HepG2 (cell line): Measurements from ENCODE around the gene STX12. TPM values are rescaled to one million over a fixed set of nuclear protein-coding genes. Genes with fewer than 3 reads are reported as not detected.

Experiments
- ATAC-seq: fragments of 200-7000 bp; cut with Tn5 transposase; 3 replicates; pipeline ENCODE4 v1.9.1; 2020; ENCODE audit warnings: mild to moderate bottlenecking, moderate library complexity
- BruUV-seq: library from RNA; stranded (reverse); fragments of 400-500 nt; replicated peaks from 2 replicates; lab custom pipeline; 2021; lab: Mats Ljungman, UMichigan
- CTCF ChIA-PET: fragments of 300-600 bp; formaldehyde crosslinking; extraction: SDS; loops from one replicate; lab custom pipeline; 2021; ENCODE audit warnings: low total read pairs, inconsistent platforms, low intra/inter-chr PET ratio; lab: Yijun Ruan, JAX
- POLR2A ChIA-PET: fragments of 350-600 bp; sonication (Branson Sonifier 250); formaldehyde crosslinking; loops from one replicate; lab custom pipeline; 2020; ENCODE audit warnings: antibody characterized with exemption, inconsistent platforms; lab: Yijun Ruan, JAX
- DNase-seq: peaks from one replicate; pipeline ENCODE4 v3.0.0-alpha.2; 2015; ENCODE audit warnings: low spot score
- FAIRE-seq: peaks from 3 replicates; lab custom pipeline; 2011; peaks lifted over from hg19 to GRCh38; lab: Jason Lieb, UNC
- H2AFZ ChIP-seq: one replicate; pipeline ENCODE4 v1.6.1; 2011; ENCODE audit warnings: low read length, inconsistent platforms
- H3K27ac ChIP-seq: fragments of 300-600 bp; 3 replicates; pipeline ENCODE4 v1.8.0; 2011; ENCODE audit warnings: mixed run types, mild to moderate bottlenecking, mixed read lengths, low read length, inconsistent platforms; ENCODE audit not compliant: insufficient read depth; ENCODE audit errors: extremely low read length
- H3K27me3 ChIP-seq, 2 experiments: fragments of 200-600 bp in 1 of 2; 2 replicates in 1 of 2; 3 replicates in 1 of 2; pipeline versions ENCODE4 v1.6.0 to v1.8.0; 2011; ENCODE audit warnings: low read length in 2 of 2, mild to moderate bottlenecking in 2 of 2, moderate library complexity in 2 of 2, inconsistent platforms in 1 of 2; ENCODE audit not compliant: insufficient read depth in 2 of 2, control insufficient read depth in 1 of 2
- H3K36me3 ChIP-seq, 2 experiments: fragments of 200-600 bp in 1 of 2; replicated peaks in 1 of 2; 2 replicates in 1 of 2; 3 replicates in 1 of 2; pipeline versions ENCODE4 v1.5.1 to v1.8.0; 2011; ENCODE audit warnings: low read length in 2 of 2, inconsistent platforms in 1 of 2; ENCODE audit not compliant: insufficient read depth in 2 of 2, control insufficient read depth in 1 of 2
- H3K4me1 ChIP-seq: 2 replicates; pipeline ENCODE4 v1.5.1; 2012; ENCODE audit warnings: low read length, inconsistent platforms; ENCODE audit not compliant: insufficient read depth
- H3K4me2 ChIP-seq: 2 replicates; pipeline ENCODE4 v1.6.0; 2011; ENCODE audit warnings: low read depth, low read length, inconsistent platforms
- H3K4me3 ChIP-seq, 3 experiments: fragments of 200-600 bp in 1 of 3; sonication (generic), shearing (Covaris generic) in 1 of 3; replicated peaks in 1 of 3; 2 replicates each; pipeline ENCODE4 v1.5.1; 2011 to 2016; ENCODE audit warnings: low read length in 3 of 3, inconsistent platforms in 2 of 3, low read depth in 2 of 3, mild to moderate bottlenecking in 2 of 3, control low read depth in 1 of 3, mixed read lengths in 1 of 3; ENCODE audit not compliant: insufficient read depth in 1 of 3
- H3K79me2 ChIP-seq: one replicate; pipeline ENCODE4 v1.6.1; 2011; ENCODE audit warnings: low read length, inconsistent platforms; ENCODE audit not compliant: insufficient read depth
- H3K9ac ChIP-seq: 2 replicates; pipeline ENCODE4 v1.6.0; 2011; ENCODE audit warnings: mild to moderate bottlenecking, low read depth, low read length, inconsistent platforms; ENCODE audit not compliant: insufficient read depth
- H3K9me3 ChIP-seq: 2 replicates; pipeline ENCODE4 v1.5.1; 2012; ENCODE audit warnings: mild to moderate bottlenecking, low read length
- H4K20me1 ChIP-seq: 2 replicates; pipeline ENCODE4 v1.6.0; 2011; ENCODE audit warnings: inconsistent platforms, mild to moderate bottlenecking, low read length, moderate library complexity; ENCODE audit not compliant: insufficient read depth
- GABPA ChIP-seq, 2 experiments: IDR thresholded peaks; 2 replicates each; pipeline ENCODE4 v1.6.1; 2011 to 2016; ENCODE audit warnings: low read depth in 2 of 2, low read length in 1 of 2, missing biosample characterization in 1 of 2, missing genetic modification characterization in 1 of 2
- KDM5B ChIP-seq: sonication (generic); formaldehyde crosslinking; IDR thresholded peaks from 2 replicates; pipeline ENCODE4 v1.4.0; 2020; ENCODE audit warnings: missing genetic modification reagents, mild to moderate bottlenecking, borderline replicate concordance
- ZNF17 ChIP-seq: sonication (generic); formaldehyde crosslinking; IDR thresholded peaks from 2 replicates; pipeline ENCODE4 v1.5.0; 2020; ENCODE audit warnings: mild to moderate bottlenecking, missing genetic modification reagents
- ZNF30 ChIP-seq: sonication (generic); formaldehyde crosslinking; IDR thresholded peaks from 2 replicates; pipeline ENCODE4 v1.5.0; 2020; ENCODE audit warnings: mild to moderate bottlenecking, missing genetic modification reagents
- ZNF510 ChIP-seq: sonication (generic); formaldehyde crosslinking; IDR thresholded peaks from 2 replicates; pipeline ENCODE4 v1.4.0; 2020; ENCODE audit warnings: low read depth, mild to moderate bottlenecking, missing genetic modification reagents
- ZNF770 ChIP-seq: sonication (generic); formaldehyde crosslinking; IDR thresholded peaks from 2 replicates; pipeline ENCODE4 v1.5.0; 2020; ENCODE audit warnings: mild to moderate bottlenecking, missing genetic modification reagents
- WGBS: methylation state at CpG from one replicate; pipeline ENCODE4 v1.1.6; 2017; ENCODE audit warnings: low lambda C conversion rate; 5-methylcytosine and 5-hydroxymethylcytosine counted together
- in situ Hi-C: cut with HindIII; loops from 2 replicates; pipeline ENCODE4 v1.10.0; 2017; ENCODE audit warnings: low pct_unique_long_range_greater_than_20kb; ENCODE audit not compliant: extremely low pct_ligation_motif_present
- intact Hi-C: fragments of 100-400 bp; cut with micrococcal nuclease; formaldehyde crosslinking; loops from one replicate; pipeline ENCODE4 v1.10.0; 2022; ENCODE audit not compliant: unreplicated experiment
- polyA plus RNA-seq, 8 experiments: library from polyadenylated mRNA; depleted of rRNA in 3 of 8; stranded (reverse) in 7 of 8; unstranded in 1 of 8; fragments of >200 nt; fragmentation: Illumina TruSeq in 4 of 8; extraction: Trizol in 4 of 8; gene quantifications; 2 replicates each; pipeline versions ENCODE4 v1.2.1 to v1.2.3, GENCODE V29; 2011 to 2016; ENCODE audit warnings: low read depth in 4 of 8, missing spikeins in 1 of 8, mixed read lengths in 1 of 8; ENCODE audit not compliant: insufficient read depth in 1 of 8
- total RNA-seq, 5 experiments: library from RNA; depleted of rRNA; stranded (reverse); fragments of >200 nt; fragmentation: Illumina TruSeq; extraction: Trizol; gene quantifications; 2 replicates each; pipeline ENCODE4 v1.2.3, GENCODE V29; 2016; ENCODE audit warnings: low read depth in 1 of 5
- TF ChIP-seq, protein P1 (sequence below): sonication (generic); formaldehyde crosslinking; conservative IDR thresholded peaks from 2 replicates; pipeline ENCODE4 v1.8.0; 2022; ENCODE audit warnings: missing genetic modification reagents
- TF ChIP-seq, protein P2 (sequence below), 2 experiments: sonication (generic) in 1 of 2; formaldehyde crosslinking in 1 of 2; IDR thresholded peaks; 2 replicates each; pipeline versions ENCODE4 v1.6.1 to v1.9.0; 2014 to 2022; ENCODE audit warnings: antibody characterized with exemption in 1 of 2, borderline replicate concordance in 1 of 2, inconsistent platforms in 1 of 2, low read depth in 1 of 2, missing genetic modification reagents in 1 of 2

STX12 gene
- total and polyA plus RNA-seq, 2 of the 13 experiments (the other 11 are each of a cell fraction or from before 2014, with no cell fraction given): 9.0 to 19.7 TPM

- TF ChIP-seq GABPA (IDR thresholded peaks at IDR 0.05; ENCODE audit: low read depth, low read length) (no peak), GABPA (CRISPR knock-in tag; IDR thresholded peaks at IDR 0.05; ENCODE audit: low read depth) (no peak), ZNF30 (CRISPR knock-in tag) (no peak), ZNF510 (CRISPR knock-in tag) (no peak), ZNF17 (CRISPR knock-in tag) (no peak), ZNF770 (CRISPR knock-in tag) (no peak)
Observed at GRCh38 chr1:27755286-27755685, 17.7 kb upstream of the STX12 start (continued).

- H3K9ac ChIP-seq: no peak overlapping the region
- no peak overlapping the region for H2AFZ ChIP-seq
- H3K36me3 ChIP-seq: peaks cover 6 to 19% of the 10 kb centered on the region in 2 experiments; a peak in 4 of 5 replicates
- CTCF ChIA-PET: no interaction called here
- no peaks in the 10 kb centered on the region for H3K9me3 ChIP-seq
- H3K27ac ChIP-seq: no peak overlapping the region
- no peak overlapping the region for H3K4me3 ChIP-seq
- no peaks in the 10 kb centered on the region for H3K79me2 ChIP-seq
- intact Hi-C loops: no loop called here
- H3K4me1 ChIP-seq: no peaks in the 10 kb centered on the region
- in situ Hi-C loops: no loop called here
- no peak for FAIRE-seq
- ATAC-seq: no peak
- H3K27me3 ChIP-seq: no peaks in the 10 kb centered on the region
- no peak overlapping the region for H3K4me2 ChIP-seq
- no TSS peak for BruUV-seq
- no peaks in the 10 kb centered on the region for H4K20me1 ChIP-seq
- DNase-seq: no peak
- WGBS: 98% methylated on average over 4 of the region's 4 CpGs
- POLR2A ChIA-PET: no interaction called here
- TF ChIP-seq, protein P1, sequence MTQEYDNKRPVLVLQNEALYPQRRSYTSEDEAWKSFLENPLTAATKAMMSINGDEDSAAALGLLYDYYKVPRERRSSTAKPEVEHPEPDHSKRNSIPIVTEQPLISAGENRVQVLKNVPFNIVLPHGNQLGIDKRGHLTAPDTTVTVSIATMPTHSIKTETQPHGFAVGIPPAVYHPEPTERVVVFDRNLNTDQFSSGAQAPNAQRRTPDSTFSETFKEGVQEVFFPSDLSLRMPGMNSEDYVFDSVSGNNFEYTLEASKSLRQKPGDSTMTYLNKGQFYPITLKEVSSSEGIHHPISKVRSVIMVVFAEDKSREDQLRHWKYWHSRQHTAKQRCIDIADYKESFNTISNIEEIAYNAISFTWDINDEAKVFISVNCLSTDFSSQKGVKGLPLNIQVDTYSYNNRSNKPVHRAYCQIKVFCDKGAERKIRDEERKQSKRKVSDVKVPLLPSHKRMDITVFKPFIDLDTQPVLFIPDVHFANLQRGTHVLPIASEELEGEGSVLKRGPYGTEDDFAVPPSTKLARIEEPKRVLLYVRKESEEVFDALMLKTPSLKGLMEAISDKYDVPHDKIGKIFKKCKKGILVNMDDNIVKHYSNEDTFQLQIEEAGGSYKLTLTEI: no peak
- TF ChIP-seq KDM5B (CRISPR knock-in tag): no peak
- TF ChIP-seq, protein P2, sequence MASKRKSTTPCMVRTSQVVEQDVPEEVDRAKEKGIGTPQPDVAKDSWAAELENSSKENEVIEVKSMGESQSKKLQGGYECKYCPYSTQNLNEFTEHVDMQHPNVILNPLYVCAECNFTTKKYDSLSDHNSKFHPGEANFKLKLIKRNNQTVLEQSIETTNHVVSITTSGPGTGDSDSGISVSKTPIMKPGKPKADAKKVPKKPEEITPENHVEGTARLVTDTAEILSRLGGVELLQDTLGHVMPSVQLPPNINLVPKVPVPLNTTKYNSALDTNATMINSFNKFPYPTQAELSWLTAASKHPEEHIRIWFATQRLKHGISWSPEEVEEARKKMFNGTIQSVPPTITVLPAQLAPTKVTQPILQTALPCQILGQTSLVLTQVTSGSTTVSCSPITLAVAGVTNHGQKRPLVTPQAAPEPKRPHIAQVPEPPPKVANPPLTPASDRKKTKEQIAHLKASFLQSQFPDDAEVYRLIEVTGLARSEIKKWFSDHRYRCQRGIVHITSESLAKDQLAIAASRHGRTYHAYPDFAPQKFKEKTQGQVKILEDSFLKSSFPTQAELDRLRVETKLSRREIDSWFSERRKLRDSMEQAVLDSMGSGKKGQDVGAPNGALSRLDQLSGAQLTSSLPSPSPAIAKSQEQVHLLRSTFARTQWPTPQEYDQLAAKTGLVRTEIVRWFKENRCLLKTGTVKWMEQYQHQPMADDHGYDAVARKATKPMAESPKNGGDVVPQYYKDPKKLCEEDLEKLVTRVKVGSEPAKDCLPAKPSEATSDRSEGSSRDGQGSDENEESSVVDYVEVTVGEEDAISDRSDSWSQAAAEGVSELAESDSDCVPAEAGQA (IDR thresholded peaks at IDR 0.05; ENCODE audit: low read depth): no peak
- TF ChIP-seq, protein P2 (CRISPR knock-in tag; IDR thresholded peaks at IDR 0.05; ENCODE audit: borderline replicate concordance): no peak
Observed at GRCh38 chr1:27755865-27756264, 17.2 kb upstream of the STX12 start.
